ENCODE data around the gene NEK4.

Gene NEK4

GRCh38 chr3:52705688-52706686 lies 64.8 kb downstream of the NEK4 start, which contains the start of the genes GLT8D1 and SPCS1 (continued):
- no peak for TF ChIP-seq PRDM2 (tag by site-specific recombination; IDR thresholded peaks at IDR 0.05; ENCODE audit: borderline replicate concordance)
- TF ChIP-seq ZNF596 (tag by site-specific recombination; IDR thresholded peaks at IDR 0.05), result no peak
- TF ChIP-seq ZBTB26 (tag by site-specific recombination; optimal IDR thresholded peaks at IDR 0.05), result peak; percentile 93
- TF ChIP-seq WT1 (tag by site-specific recombination; IDR thresholded peaks at IDR 0.05), result no peak
- TF ChIP-seq ZNF223 (tag by site-specific recombination; IDR thresholded peaks at IDR 0.05), result no peak
- TF ChIP-seq AEBP2 (tag by site-specific recombination; IDR thresholded peaks at IDR 0.05; ENCODE audit: borderline replicate concordance), result no peak
- TF ChIP-seq ZNF560 (tag by site-specific recombination; IDR thresholded peaks at IDR 0.05; ENCODE audit: borderline replicate concordance), result no peak
- TF ChIP-seq ZNF600 (tag by site-specific recombination; IDR thresholded peaks at IDR 0.05), result peak; percentile 67
- no peak for TF ChIP-seq ZNF48 (tag by site-specific recombination; IDR thresholded peaks at IDR 0.05)
- 0 out of 2 replicates have a peak, but pooled peaks have one; percentile 18 for TF ChIP-seq ZFP37 (tag by site-specific recombination; IDR thresholded peaks at IDR 0.05)
- no peak for TF ChIP-seq ZNF354C (tag by site-specific recombination; IDR thresholded peaks at IDR 0.05; ENCODE audit: borderline replicate concordance, low read depth)
- peak; percentile 65 for TF ChIP-seq ZEB2 (tag by site-specific recombination; IDR thresholded peaks at IDR 0.05)

GRCh38 chr3:52705438-52705687 lies 65.4 kb downstream of the NEK4 start:
- ChIA-PET CTCF (no interaction called here), POLR2A (interaction anchor here (0.9 to 3.3 kb wide), 5 partner anchors 8 to 169 kb away, joined by 3 to 13 read pairs (median 4); partner anchors contain the start of genes GNL3, NEK4, PBRM1 and UQCC5)
- Histone ChIP-seq H3K27ac (ENCODE audit: extremely low read depth, low read depth, low read length) (peak overlapping the region; percentile 64), H3K36me3 (ENCODE audit: control insufficient read depth in 2 of 2, insufficient read depth in 1 of 2, low read length in 2 of 2) (peaks cover 14 to 22% of the 10 kb centered on the region in 2 experiments), H3K9me3 (ENCODE audit: control insufficient read depth, insufficient read depth, low read depth, low read length) (no peaks in the 10 kb centered on the region), H3K4me1 (ENCODE audit: control insufficient read depth, insufficient read depth, low read length) (peaks cover 3% of the 10 kb centered on the region; the same call in 1 of the 2 replicates), H3K4me3 (ENCODE audit: low read depth, low read length) (peak overlapping the region; percentile 100)
- TF ChIP-seq ZNF776 (tag by site-specific recombination; IDR thresholded peaks at IDR 0.05; ENCODE audit: borderline replicate concordance) (no peak), ZNF549 (tag by site-specific recombination; IDR thresholded peaks at IDR 0.05) (no peak), ZNF169 (tag by site-specific recombination; IDR thresholded peaks at IDR 0.05) (no peak), ZNF416 (tag by site-specific recombination; IDR thresholded peaks at IDR 0.05) (no peak), ZFHX2 (tag by site-specific recombination; conservative IDR thresholded peaks at IDR 0.05) (no peak), PBX3 (CRISPR knock-in tag; IDR thresholded peaks at IDR 0.05) (no peak), PRDM10 (tag by site-specific recombination; IDR thresholded peaks at IDR 0.05) (peak; percentile 85; the same call in 1 of the 2 replicates), ZBTB17 (tag by site-specific recombination; IDR thresholded peaks at IDR 0.05) (no peak), KLF8 (tag by site-specific recombination; IDR thresholded peaks at IDR 0.05) (peak; percentile 60; the same call in 1 of the 2 replicates), ZNF561 (tag by site-specific recombination; IDR thresholded peaks at IDR 0.05; ENCODE audit: borderline replicate concordance) (no peak)
